ENCODE results near the gene HNRNPM. TPM values are rescaled to one million over a fixed set of nuclear protein-coding genes. Genes with fewer than 3 reads are reported as not detected.

Gene HNRNPM
- total and polyA plus RNA-seq, 4 experiments from 2014 or later, result 197 to 245 (median 203) TPM

DNA sequence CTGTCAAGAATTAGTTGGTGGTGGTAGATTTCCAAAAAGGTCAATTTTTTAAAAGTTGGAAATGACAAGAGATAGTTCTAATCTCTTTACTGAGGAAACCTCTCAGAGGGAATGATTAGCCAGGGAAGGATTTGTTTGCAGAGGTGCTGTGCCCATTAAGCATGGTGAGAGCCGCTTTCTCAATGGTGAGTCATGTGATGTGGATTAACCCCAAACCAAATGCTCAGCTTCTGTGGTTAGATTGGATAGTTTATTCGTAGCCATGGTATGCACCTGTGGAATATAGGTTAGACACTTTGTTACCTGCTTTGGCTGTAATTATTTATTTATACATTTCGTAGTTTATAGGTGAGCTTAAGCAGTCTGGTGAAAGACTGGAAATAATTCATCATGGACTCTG lies 7.1 kb downstream of the HNRNPM start:
- Mint-ChIP-seq H3K9me3 (no peaks in the 10 kb centered on the region), H3K4me1 (peaks cover 61 to 93% (median 80%) of the 10 kb centered on the region in 4 donors), H3K4me3 (peak overlapping the region; percentile 21 to 78 (median 61)), H3K36me3 (peaks cover 26 to 68% of the 10 kb centered on the region in 2 donors), H3K27me3 (no peaks in the 10 kb centered on the region), H3K27ac (peak overlapping the region in 2 of 7 donors; percentile 35 to 78)
- Histone ChIP-seq H3K9me3 (ENCODE audit: control insufficient read depth in 1 of 2, low read length in 2 of 2) (no peaks in the 10 kb centered on the region), H3K36me3 (ENCODE audit: insufficient read depth, low read length) (peaks cover 37% of the 10 kb centered on the region), H3K4me3 (ENCODE audit: low read length in 2 of 2) (no peak overlapping the region), H3K4me1 (ENCODE audit: insufficient read depth, low read length) (peaks cover 87% of the 10 kb centered on the region), H3K27me3 (ENCODE audit: insufficient read depth, low read length) (no peaks in the 10 kb centered on the region), H3K27ac (ENCODE audit: low read depth, low read length) (no peak overlapping the region)
- intact Hi-C loops (cut with micrococcal nuclease), result no loop called here
- ChIA-PET POLR2A (ENCODE audit: partially characterized antibody) (interaction anchor here (1.1 to 1.5 kb wide), 3 partner anchors 12 to 117 kb away, joined by 3 read pairs; no protein-coding TSS in a partner anchor), CTCF (ENCODE audit: partially characterized antibody) (interaction anchor here (4.9 kb wide), 1 partner anchor 127 kb away, joined by 18 read pairs; the partner anchor contains the start of gene MYO1F)
- DNase-seq, result peak in 2 of 5 donors; percentile 29 to 59

DNA sequence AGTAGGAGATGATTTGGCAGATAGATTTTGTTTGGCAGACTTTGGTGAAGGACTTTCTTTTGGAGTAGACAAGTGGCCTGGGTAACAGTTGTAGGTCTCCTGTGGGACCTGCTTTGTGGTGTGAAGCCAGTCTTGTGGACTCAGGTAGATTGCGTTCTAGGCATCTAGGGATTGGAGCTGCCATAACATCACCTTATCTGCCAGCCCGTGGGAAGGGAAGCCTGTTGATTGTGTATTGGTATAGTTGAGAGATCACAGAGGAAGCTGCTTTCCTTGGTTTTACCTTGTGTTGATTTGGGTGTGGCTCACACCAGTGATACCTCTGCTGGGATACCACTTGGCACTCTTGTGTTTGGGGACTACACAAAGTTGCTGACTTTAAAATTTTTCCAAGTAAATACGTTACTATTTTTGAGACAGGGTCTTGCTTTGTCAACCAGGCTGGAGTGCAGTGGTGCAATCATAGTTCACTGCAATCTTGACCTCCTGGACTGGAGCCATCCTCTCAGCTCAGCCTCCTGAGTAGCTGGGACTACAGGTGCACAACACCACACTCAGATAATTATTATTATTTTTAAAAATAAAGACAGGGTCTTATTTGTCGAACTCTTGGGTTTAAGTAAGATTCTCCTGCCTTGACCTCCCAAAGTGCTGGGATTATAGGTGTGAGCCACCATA lies 7.8 kb downstream of the HNRNPM start:
- H3K36me3 Mint-ChIP-seq, result peaks cover 20 to 69% of the 10 kb centered on the region in 2 donors
- POLR2A ChIA-PET (ENCODE audit: partially characterized antibody), result interaction anchor here (1.1 to 1.3 kb wide), 3 partner anchors 8 to 19 kb away, joined by 3 to 5 read pairs (median 3); partner anchors contain the start of gene HNRNPM

DNA sequence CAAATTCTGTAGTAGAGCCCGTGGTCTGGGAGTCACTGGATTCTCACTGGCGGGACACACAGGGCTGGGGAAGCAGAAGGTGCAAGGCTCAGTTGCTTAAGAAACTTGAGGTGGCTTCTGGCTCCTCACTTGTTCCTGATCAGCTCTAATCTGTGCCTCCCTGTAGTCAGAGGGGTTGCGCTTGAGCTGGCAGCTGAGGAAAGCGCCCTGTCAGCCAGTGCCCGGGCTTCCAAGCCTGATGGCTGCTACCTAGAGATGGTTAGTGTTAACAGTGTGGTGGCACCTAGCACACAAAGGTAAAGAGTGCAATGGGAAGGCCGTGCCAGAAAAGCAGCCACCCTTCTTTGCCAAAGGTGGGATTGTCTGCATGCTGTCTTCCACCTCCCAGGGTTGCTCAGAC lies 8.8 kb downstream of the HNRNPM start:
- no peak overlapping the region for H3K27ac ChIP-seq (ENCODE audit: low read depth, low read length)
- H3K9me3 ChIP-seq (ENCODE audit: control insufficient read depth in 1 of 2, low read length in 2 of 2), result no peaks in the 10 kb centered on the region
- Mint-ChIP-seq H3K27me3 (no peaks in the 10 kb centered on the region), H3K4me3 (peak overlapping the region in 1 of 8 donors; percentile 64), H3K27ac (peak overlapping the region in 3 of 7 donors; percentile 27 to 78 (median 64)), H3K36me3 (peaks cover 25 to 76% of the 10 kb centered on the region in 2 donors), H3K9me3 (no peaks in the 10 kb centered on the region), H3K4me1 (peaks cover 61 to 95% (median 82%) of the 10 kb centered on the region in 4 donors)
- H3K4me1 ChIP-seq (ENCODE audit: insufficient read depth, low read length), result peaks cover 87% of the 10 kb centered on the region
- POLR2A ChIA-PET (ENCODE audit: partially characterized antibody), result interaction anchor here (1.1 kb wide), 1 partner anchor 9 kb away, joined by 5 read pairs; the partner anchor contains the start of gene HNRNPM
- H3K27me3 ChIP-seq (ENCODE audit: insufficient read depth, low read length), result no peaks in the 10 kb centered on the region
- CTCF ChIA-PET (ENCODE audit: partially characterized antibody), result interaction anchor here (0.6 to 4.9 kb wide), 4 partner anchors 11 to 188 kb away, joined by 3 to 18 read pairs (median 3); partner anchors contain the start of gene MYO1F
- H3K4me3 ChIP-seq (ENCODE audit: low read length in 2 of 2), result no peak overlapping the region
- H3K36me3 ChIP-seq (ENCODE audit: insufficient read depth, low read length), result peaks cover 36% of the 10 kb centered on the region
- intact Hi-C loops (cut with micrococcal nuclease), result no loop called here
- DNase-seq, result no peak

More for the DNA sequence above, 7.8 kb downstream of the HNRNPM start:
- peak overlapping the region in 6 of 7 donors; percentile 33 to 86 (median 70) for H3K27ac Mint-ChIP-seq
- no peaks in the 10 kb centered on the region for H3K27me3 Mint-ChIP-seq
- CTCF ChIA-PET (ENCODE audit: partially characterized antibody), result interaction anchor here (1.0 to 4.9 kb wide), 3 partner anchors 12 to 126 kb away, joined by 3 to 18 read pairs (median 3); partner anchors contain the start of gene MYO1F
- Histone ChIP-seq H3K4me3 (ENCODE audit: low read length in 2 of 2) (no peak overlapping the region), H3K27ac (ENCODE audit: low read depth, low read length) (no peak overlapping the region), H3K27me3 (ENCODE audit: insufficient read depth, low read length) (no peaks in the 10 kb centered on the region), H3K9me3 (ENCODE audit: control insufficient read depth in 1 of 2, low read length in 2 of 2) (no peaks in the 10 kb centered on the region), H3K4me1 (ENCODE audit: insufficient read depth, low read length) (peaks cover 87% of the 10 kb centered on the region), H3K36me3 (ENCODE audit: insufficient read depth, low read length) (peaks cover 36% of the 10 kb centered on the region)
- H3K9me3 Mint-ChIP-seq, result no peaks in the 10 kb centered on the region
- intact Hi-C loops (cut with micrococcal nuclease), result no loop called here
- peak overlapping the region in 7 of 8 donors; percentile 3 to 78 (median 63) for H3K4me3 Mint-ChIP-seq
- H3K4me1 Mint-ChIP-seq, result peaks cover 58 to 93% (median 78%) of the 10 kb centered on the region in 4 donors
- DNase-seq, result no peak

DNA sequence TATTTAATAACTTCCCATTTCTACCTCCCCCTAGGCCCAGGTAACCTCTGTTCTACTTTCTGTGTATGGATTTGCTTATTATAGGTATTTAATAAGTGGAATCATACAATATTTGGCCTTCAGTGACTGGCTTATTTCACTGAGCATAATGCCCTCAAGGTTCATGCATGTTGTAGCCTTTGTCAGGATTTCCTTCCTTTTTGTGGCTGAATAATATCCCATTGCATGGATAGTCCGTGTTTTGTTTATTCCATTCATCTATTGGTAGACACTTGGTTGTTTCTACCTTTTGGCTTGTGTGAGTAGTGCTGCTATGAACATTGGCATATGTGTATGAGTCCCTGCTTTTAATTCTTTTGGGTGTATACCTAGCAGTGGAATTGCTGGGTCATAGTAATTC lies 9.4 kb downstream of the HNRNPM start:
- POLR2A ChIA-PET (ENCODE audit: partially characterized antibody), result no interaction called here
- intact Hi-C loops (cut with micrococcal nuclease), result no loop called here
- H3K9me3 Mint-ChIP-seq, result no peaks in the 10 kb centered on the region
- DNase-seq, result no peak
- Histone ChIP-seq H3K4me1 (ENCODE audit: insufficient read depth, low read length) (peaks cover 86% of the 10 kb centered on the region), H3K36me3 (ENCODE audit: insufficient read depth, low read length) (peaks cover 32% of the 10 kb centered on the region), H3K27me3 (ENCODE audit: insufficient read depth, low read length) (no peaks in the 10 kb centered on the region), H3K27ac (ENCODE audit: low read depth, low read length) (no peak overlapping the region), H3K4me3 (ENCODE audit: low read length in 2 of 2) (no peak overlapping the region), H3K9me3 (ENCODE audit: control insufficient read depth in 1 of 2, low read length in 2 of 2) (no peaks in the 10 kb centered on the region)
- CTCF ChIA-PET (ENCODE audit: partially characterized antibody), result no interaction called here
- H3K36me3 Mint-ChIP-seq, result peaks cover 25 to 78% of the 10 kb centered on the region in 2 donors
- H3K4me1 Mint-ChIP-seq, result peaks cover 59 to 95% (median 82%) of the 10 kb centered on the region in 4 donors
- peak overlapping the region in 5 of 8 donors; percentile 16 to 43 (median 26) for H3K4me3 Mint-ChIP-seq
- peak overlapping the region in 3 of 7 donors; percentile 11 to 78 (median 27) for H3K27ac Mint-ChIP-seq
- no peaks in the 10 kb centered on the region for H3K27me3 Mint-ChIP-seq

DNA sequence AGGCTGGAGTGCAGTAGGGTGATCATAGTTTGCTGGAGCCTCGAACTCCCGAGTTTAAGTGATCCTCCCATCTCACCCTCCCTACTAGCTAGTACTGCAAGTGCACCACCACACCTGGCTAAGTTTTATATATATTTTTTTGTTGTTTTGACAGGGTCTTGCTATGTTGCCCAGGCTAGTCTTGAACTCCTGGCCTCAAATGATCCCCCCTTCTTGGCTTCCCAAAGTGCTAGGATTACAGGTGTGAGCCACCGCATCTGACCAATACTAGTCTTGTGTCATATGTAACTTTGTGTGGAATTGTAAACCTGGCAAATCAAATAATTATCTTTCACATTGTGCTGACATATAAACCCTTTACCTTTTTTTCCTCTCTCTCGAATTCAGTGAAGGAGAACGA lies 10.2 kb downstream of the HNRNPM start:
- CTCF ChIA-PET (ENCODE audit: partially characterized antibody), result no interaction called here
- DNase-seq, result no peak
- POLR2A ChIA-PET (ENCODE audit: partially characterized antibody), result no interaction called here
- H3K36me3 ChIP-seq (ENCODE audit: insufficient read depth, low read length), result peaks cover 35% of the 10 kb centered on the region
- H3K27ac ChIP-seq (ENCODE audit: low read depth, low read length), result no peak overlapping the region
- peaks cover 63 to 98% (median 83%) of the 10 kb centered on the region in 4 donors for H3K4me1 Mint-ChIP-seq
- H3K9me3 ChIP-seq (ENCODE audit: control insufficient read depth in 1 of 2, low read length in 2 of 2), result no peaks in the 10 kb centered on the region
- no peaks in the 10 kb centered on the region for H3K27me3 Mint-ChIP-seq
- intact Hi-C loops (cut with micrococcal nuclease), result no loop called here
- H3K4me3 ChIP-seq (ENCODE audit: low read length in 2 of 2), result no peak overlapping the region
- H3K4me1 ChIP-seq (ENCODE audit: insufficient read depth, low read length), result peaks cover 87% of the 10 kb centered on the region
- H3K36me3 Mint-ChIP-seq, result peaks cover 25 to 81% of the 10 kb centered on the region in 2 donors
- H3K27ac Mint-ChIP-seq, result peak overlapping the region in 5 of 7 donors; percentile 14 to 78 (median 52)
- no peaks in the 10 kb centered on the region for H3K27me3 ChIP-seq (ENCODE audit: insufficient read depth, low read length)
- peak overlapping the region in 3 of 8 donors; percentile 5 to 16 (median 6) for H3K4me3 Mint-ChIP-seq
- no peaks in the 10 kb centered on the region for H3K9me3 Mint-ChIP-seq

DNA sequence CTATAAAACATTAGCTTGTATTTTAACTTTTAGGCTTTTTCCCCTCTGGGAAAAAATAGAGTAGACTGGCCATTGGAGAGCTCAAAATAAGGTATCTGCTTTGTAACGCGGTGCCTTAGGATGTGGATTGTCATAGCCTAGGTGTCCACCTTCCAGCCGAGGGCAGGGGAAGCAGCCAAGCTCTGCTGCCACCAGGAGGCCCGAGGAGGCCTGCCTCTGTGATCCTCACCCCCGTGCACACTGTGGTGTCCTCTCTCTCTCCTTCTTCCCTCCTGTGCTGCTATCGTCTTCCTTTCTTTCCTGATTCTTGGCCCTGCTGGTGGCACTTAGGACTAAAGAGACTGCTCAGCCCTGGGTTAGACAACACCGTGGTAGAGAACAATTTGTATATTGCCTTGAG lies 11.3 kb downstream of the HNRNPM start:
- H3K27me3 Mint-ChIP-seq, result no peaks in the 10 kb centered on the region
- intact Hi-C loops (cut with micrococcal nuclease), result no loop called here
- H3K27ac Mint-ChIP-seq, result peak overlapping the region in 3 of 7 donors; percentile 7 to 78 (median 73)
- H3K27me3 ChIP-seq (ENCODE audit: insufficient read depth, low read length), result no peaks in the 10 kb centered on the region
- H3K4me1 ChIP-seq (ENCODE audit: insufficient read depth, low read length), result peaks cover 92% of the 10 kb centered on the region
- H3K9me3 Mint-ChIP-seq, result peaks cover 0 to 2% (median 0%) of the 10 kb centered on the region in 8 donors
- DNase-seq, result no peak
- peaks cover 39% of the 10 kb centered on the region for H3K36me3 ChIP-seq (ENCODE audit: insufficient read depth, low read length)
- H3K9me3 ChIP-seq (ENCODE audit: control insufficient read depth in 1 of 2, low read length in 2 of 2), result no peaks in the 10 kb centered on the region
- peak overlapping the region in 3 of 8 donors; percentile 12 to 46 (median 13) for H3K4me3 Mint-ChIP-seq
- H3K4me1 Mint-ChIP-seq, result peaks cover 69 to 100% (median 87%) of the 10 kb centered on the region in 4 donors
- H3K36me3 Mint-ChIP-seq, result peaks cover 28 to 86% of the 10 kb centered on the region in 2 donors
- H3K27ac ChIP-seq (ENCODE audit: low read depth, low read length), result no peak overlapping the region
- no peak overlapping the region for H3K4me3 ChIP-seq (ENCODE audit: low read length in 2 of 2)
- POLR2A ChIA-PET (ENCODE audit: partially characterized antibody), result interaction anchor here (0.6 to 0.9 kb wide), 2 partner anchors 17 to 19 kb away, joined by 4 read pairs; no protein-coding TSS in a partner anchor
- CTCF ChIA-PET (ENCODE audit: partially characterized antibody), result interaction anchor here (0.8 to 1.4 kb wide), 6 partner anchors 8 to 125 kb away, joined by 3 to 6 read pairs (median 3); no protein-coding TSS in a partner anchor

DNA sequence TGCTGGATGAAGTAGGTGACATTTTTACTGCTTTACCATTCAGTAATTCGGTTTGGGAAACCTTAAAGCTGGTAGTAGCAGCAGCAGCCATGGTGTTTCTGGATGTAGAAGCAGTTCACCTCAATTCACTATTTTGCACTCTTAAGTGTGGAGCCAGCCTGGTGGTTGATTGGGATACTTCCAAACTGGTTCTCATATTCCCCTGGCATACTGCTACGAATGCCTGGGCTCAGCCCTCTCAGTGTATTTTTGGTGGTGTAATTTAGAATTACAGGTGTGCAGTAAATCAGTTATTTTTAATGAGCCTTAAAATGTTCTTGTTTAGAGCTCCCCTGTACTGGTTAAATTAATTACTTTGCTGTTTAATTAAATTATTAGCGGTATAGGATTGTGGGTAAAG lies 12.4 kb downstream of the HNRNPM start:
- H3K9me3 Mint-ChIP-seq, result peaks cover 0 to 2% (median 0%) of the 10 kb centered on the region in 8 donors
- H3K27me3 ChIP-seq (ENCODE audit: insufficient read depth, low read length), result no peaks in the 10 kb centered on the region
- H3K4me3 ChIP-seq (ENCODE audit: low read length in 2 of 2), result no peak overlapping the region
- H3K36me3 ChIP-seq (ENCODE audit: insufficient read depth, low read length), result peaks cover 39% of the 10 kb centered on the region
- H3K27ac Mint-ChIP-seq, result peak overlapping the region in 2 of 7 donors; percentile 2 to 8
- peaks cover 80% of the 10 kb centered on the region for H3K4me1 ChIP-seq (ENCODE audit: insufficient read depth, low read length)
- no peak overlapping the region for H3K4me3 Mint-ChIP-seq
- no peaks in the 10 kb centered on the region for H3K27me3 Mint-ChIP-seq
- H3K4me1 Mint-ChIP-seq, result peaks cover 63 to 99% (median 86%) of the 10 kb centered on the region in 4 donors
- no peak for DNase-seq
- no peaks in the 10 kb centered on the region for H3K9me3 ChIP-seq (ENCODE audit: control insufficient read depth in 1 of 2, low read length in 2 of 2)
- POLR2A ChIA-PET (ENCODE audit: partially characterized antibody), result no interaction called here
- CTCF ChIA-PET (ENCODE audit: partially characterized antibody), result interaction anchor here (1.1 kb wide), 1 partner anchor 17 kb away, joined by 3 read pairs; no protein-coding TSS in a partner anchor
- no peak overlapping the region for H3K27ac ChIP-seq (ENCODE audit: low read depth, low read length)
- intact Hi-C loops (cut with micrococcal nuclease), result no loop called here
- peaks cover 22 to 82% of the 10 kb centered on the region in 2 donors for H3K36me3 Mint-ChIP-seq
